HT1080 (cell line): ENCODE data around the gene SIGLEC12. TPM values are rescaled to one million over a fixed set of nuclear protein-coding genes. Genes with fewer than 3 reads are reported as not detected.

Experiments used
- DNase-seq: peaks from one replicate; pipeline ENCODE4 v3.0.0-alpha.2; 2015; ENCODE audit warnings: low read depth
- polyA plus RNA-seq, 2 experiments: library from polyadenylated mRNA; depleted of rRNA; stranded (reverse); fragments of >200 nt; gene quantifications; 2 replicates each; pipeline ENCODE4 v1.2.3, GENCODE V29; 2015
- total RNA-seq: library from RNA; depleted of rRNA; stranded (reverse); fragments of >200 nt; shearing (Covaris generic); gene quantifications from 2 replicates; pipeline ENCODE4 v1.2.3, GENCODE V29; 2014; rRNA removed

Gene SIGLEC12
- total RNA-seq = not detected in 2 replicates
- polyA plus RNA-seq (2015; cell fraction: cytosol; rRNA removed) = 0.06 TPM in 1 of 2 replicates, not detected in the other
- not detected in 2 replicates for polyA plus RNA-seq (2015; cell fraction: nucleus; rRNA removed)

DNA sequence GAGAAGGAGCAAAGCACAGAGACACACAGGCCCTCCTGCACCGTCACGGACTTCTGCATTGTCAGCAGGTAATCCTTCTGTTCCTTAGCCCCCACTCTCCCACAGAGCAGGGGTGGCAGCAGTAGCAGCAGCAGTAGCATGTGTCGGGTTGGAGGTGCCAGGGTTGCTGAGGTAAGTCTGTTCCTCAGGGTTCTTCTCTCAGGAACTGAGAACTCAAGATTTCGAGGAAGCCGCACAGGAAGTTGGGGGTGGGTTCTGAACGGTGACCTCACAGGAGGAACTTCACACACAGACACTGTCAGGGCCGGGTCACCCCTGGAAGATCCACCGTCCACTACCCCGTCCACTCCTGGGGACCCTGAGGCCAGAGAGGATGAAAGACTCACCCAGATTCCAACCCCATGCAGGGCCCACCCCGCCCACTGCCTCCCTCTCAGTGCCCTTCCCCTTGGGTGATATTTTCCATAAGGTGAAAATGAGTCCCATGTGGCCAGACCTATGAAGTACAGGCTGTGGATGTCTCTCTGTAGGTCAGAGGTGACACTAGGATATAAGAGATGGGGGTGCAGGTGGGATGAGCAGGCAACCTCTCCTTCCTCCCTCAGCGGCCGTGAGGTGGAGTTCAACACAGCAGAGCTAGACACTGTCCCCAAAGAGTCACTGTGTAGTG, at the start of gene SIGLEC12:
Gene SIGLEC12, minus strand, starts transcription at position 207 of the 670 bp plus-strand sequence. Its CDS starts 67 bp downstream, at position 140.
- no peak for DNase-seq

GRCh38 chr19:51550848-51551672, 49.5 kb upstream of the SIGLEC12 start:
- DNase-seq = no peak

DNA sequence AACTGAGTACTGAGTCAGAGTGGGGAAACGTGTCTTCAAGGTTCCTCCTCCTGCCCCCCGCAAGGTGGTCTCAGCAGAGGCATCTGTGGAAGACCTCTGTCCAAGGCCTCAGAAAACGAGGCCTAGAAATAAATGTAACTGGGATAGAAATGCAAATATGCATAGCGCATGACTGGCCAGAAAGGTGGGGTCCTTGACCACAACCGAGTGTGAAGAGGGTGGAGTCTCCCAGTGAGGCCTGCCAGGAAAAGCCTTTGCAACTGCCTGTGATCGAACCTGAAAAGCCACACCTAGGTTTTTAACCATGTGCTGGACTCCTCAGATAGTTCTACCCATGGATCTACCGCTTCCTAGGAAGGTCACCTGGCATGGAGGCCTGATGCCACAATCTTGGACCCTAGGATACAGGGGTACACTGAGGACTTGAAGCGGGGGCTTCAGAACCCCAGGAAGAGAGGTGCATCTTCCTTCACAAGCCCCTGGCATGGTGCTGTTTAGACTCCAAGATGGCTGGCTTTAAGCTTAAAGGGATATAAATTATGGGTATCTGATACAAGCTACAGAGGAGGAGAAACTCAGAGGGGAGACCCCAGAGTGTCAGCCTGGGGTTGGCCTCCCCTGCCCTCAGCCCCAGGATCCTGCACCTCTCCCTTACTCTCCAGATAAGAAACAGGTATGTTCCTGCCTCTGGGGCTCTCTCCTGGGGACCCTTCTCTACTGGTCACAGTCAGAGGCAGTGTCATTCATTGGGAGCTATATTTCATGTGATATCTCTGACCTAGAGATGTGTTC, 48.1 kb upstream of the SIGLEC12 start:
- no peak for DNase-seq

GRCh38 chr19:51548891-51549305, 47.3 kb upstream of the SIGLEC12 start:
- DNase-seq = no peak

- no peak for DNase-seq
These were observed 46.6 kb upstream of the SIGLEC12 start for GRCh38 chr19:51548213-51548651.

DNA sequence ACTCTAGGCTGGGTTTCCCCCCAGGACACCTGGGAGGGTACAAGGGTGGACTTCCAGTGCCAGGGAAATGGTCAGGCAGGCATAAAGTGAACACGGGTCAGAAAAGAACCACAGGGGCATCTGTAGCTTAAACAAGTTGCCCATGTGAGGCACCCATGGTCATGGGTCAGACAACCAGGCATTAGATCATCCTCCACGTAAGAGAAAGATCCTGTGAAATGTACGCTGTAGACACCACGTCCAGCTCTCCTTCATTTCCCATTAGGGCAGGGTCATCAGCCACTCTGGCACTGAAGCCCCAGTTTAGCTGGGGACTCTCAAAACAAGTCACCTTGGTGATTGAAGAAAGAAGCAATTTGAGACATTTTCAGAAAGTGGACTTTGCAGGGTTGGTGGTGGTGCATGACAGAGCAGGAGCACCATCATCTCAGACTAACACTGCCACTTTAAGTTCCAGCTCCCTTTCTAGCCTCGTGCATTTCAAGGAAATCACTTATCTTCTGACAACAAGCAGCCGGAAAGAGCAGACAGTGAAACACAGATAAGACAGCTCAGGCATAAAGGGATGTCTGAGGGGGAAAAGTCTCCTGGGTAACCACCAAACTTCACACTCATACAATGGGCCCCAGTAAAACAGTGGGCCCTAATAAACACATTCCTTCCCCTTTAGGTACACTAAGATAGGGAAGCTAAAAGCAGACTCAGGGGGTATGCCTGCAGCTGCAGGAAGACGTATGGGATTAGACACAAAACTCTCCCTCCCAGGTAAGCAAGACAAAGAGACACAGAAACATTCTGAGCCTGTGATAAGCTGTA, 46.0 kb upstream of the SIGLEC12 start:
- DNase-seq = no peak

DNA sequence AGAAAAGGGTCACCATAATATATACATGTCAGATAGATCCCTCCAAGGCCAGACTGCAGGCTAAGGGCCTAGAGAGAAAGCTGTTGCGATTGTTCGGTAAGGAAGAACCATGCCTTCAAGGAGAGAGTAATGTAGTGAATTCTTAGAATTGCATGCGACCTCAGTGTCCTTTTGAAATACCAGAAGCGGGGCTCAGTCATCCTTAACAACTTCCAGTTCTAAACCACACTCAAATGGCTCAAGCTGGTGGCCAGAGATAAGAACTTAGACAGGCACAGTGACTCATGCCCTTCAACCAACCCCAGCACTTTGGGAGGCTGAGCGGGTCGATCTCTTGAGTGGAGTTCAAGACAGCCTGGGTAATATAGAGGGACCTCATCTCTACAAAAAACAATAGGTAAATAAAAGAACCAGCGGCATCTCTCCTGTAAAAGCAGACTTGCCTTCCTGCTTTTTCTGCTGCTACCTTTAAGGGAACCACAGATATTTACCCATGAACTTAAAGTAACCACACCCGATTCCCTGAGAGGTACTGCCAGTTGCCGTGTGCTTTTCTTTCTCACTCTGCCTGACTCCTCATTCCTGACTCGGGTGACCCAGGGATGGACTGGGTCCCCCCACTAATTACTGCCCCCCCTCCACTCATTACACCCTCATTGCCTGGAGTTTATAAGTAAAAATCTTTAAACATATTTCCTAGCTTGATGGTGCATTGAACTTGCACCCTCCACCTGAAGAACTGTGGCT, 45.2 kb upstream of the SIGLEC12 start:
- peak; percentile 50 for DNase-seq

DNA sequence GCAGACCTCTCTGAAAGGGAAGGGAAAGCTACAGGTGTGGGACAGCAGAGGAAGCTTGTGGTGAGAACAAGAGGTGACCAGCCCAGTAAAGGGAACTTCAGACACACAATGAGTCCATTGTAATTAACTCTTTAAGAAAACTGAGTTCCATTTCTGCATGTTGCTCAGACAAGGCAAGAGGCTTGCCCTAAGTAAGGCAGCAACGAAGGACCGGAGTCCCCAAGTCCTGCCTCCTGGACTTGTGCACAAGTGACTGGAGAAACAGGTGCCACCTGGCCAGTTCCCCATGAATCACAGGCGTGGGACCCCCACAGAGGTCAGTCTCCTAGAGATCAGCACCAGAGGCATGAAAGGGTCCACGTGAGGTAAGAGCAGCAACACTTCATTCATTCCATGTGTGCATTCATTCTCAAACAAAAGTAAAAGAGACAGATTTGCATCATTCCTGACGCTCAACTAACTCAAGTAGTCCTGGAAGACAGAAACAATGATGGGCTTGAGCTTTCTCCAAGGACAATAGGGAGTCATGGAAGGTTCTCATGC, 44.6 kb upstream of the SIGLEC12 start:
- DNase-seq = no peak

GRCh38 chr19:51544038-51544437, 42.4 kb upstream of the SIGLEC12 start:
- DNase-seq = no peak

GRCh38 chr19:51542699-51543098, 41.1 kb upstream of the SIGLEC12 start:
- DNase-seq = no peak

DNA sequence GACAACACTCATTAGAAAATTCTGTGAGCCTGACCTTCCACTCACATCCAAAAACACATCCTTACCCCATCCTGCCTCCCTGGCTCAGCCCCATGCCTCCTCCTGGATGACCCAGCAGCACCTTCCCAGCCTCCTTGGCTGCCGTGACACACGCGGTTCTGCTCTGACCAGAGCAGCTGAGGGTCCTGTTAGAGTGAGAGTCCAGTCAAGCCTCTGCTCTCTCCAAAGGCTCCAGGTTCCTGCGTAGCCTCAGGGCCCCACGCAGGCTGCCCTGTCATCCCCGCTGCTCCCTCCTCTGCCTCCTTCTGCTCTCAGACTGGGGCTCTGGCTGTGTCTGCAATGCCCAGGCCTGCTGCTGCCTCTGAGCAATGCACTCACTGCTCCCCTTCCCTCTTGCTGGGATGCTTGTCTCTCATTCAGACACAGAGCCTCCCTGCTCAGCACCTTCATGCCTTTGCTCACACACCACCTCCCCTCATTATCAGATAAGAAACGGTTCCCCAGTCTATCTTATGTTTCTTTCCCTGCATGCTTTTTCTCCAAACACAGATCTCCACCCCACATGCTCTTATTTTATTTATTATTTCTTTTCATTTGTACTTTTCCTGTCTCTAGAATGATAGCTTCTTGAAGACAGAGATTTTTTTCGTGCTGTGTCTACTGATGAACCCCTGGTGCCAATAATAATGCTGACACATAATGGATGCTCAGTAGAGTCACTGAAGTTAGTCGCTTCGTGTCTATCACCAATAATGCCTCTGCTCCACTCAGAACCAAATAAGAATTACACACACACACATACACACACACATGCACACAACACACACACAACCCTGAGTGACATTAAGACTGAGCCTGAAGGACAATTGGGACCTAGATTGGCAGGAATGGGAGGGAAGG, 40.1 kb upstream of the SIGLEC12 start:
- DNase-seq = no peak

GRCh38 chr19:51539821-51540366, 38.3 kb upstream of the SIGLEC12 start:
- DNase-seq = no peak

DNA sequence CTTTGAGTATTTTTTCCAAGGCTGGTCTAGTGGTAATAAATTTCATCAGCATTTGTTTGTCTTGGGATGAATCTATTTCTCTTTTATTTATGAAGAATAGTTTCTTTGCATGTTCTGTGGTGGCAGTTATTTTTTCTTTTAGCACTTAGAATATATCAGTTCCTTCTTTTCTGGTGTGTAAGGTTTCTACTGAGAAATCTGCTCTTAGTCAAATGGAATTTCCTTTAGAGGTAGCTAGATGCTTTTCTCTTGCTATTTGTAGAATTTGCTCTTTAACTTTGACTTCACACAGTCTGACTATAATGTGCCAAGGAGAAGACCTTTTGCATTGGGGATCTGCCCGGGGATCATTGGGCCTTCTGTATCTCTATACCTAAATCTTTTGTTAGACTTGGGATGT, 33.9 kb upstream of the SIGLEC12 start:
- no peak for DNase-seq

DNA sequence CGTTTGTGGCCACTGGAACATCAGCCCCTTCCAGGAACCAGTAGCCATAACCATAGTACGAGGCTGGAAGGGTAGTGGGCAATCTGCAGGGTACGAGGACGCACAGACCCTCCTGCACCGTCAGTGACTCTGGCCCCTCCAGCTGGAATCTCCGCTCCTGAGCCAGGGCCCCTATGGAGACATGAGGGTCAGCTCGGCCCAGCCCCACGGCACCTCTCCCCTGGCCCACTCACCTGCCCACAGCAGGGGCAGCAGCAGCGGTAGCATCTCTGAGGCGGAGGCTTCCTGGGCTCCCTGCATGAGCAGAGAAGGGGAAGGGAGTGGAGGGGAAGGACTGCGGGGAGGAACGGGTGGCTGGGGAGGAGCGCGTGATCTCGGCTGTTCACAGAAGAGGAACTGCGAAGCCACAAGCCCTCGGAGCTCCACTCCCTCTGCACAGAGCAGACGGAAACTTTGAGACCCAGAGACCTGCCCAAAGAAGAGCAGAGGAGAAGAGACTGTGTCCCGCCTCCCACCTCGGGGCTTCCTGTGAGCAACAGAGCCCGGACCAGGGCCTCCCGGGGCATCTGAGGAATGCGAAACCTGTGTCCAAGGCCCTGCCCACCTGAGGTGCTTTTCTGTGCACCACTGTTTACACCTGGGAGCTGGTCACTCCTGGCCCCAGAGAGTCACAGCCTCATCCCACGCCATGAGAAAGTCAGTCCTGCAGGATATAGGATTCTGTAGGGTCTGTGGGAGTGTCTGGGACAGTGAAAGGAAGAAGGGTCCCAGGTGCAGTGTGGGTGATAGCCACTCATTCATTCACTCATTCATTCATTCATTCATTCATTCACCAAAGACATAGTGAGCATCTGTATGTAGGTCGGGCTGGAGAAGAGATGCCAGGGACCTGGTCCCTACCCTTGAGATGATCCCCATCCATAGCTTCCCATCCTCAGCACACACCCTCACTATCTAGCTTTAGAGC, 30.0 kb upstream of the SIGLEC12 start, which contains the start of gene SIGLEC6:
Gene SIGLEC6, minus strand, starts transcription at position 322 of the 967 bp plus-strand sequence. Its CDS starts 22 bp downstream, at position 300.
- no peak for DNase-seq

DNA sequence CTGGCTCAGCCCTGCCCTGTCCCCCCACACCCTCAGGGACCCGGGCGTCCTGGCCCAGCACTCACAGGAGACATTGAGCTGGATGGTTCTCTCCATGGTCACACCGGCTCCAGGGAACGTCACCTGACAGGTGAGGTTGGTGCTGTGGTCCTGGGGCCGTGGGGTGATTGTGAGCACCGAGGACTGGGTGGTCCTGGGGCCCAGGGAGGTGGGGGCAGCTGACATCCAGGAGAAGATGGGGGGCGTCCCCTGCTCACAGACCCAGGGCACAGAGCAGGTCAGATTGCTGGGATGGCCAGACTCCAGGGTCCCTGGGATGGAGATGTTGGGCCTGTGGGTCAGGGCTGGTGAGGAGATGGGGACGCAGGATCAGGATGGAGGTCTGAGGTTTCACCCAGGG, 29.0 kb upstream of the SIGLEC12 start:
- DNase-seq = no peak

DNA sequence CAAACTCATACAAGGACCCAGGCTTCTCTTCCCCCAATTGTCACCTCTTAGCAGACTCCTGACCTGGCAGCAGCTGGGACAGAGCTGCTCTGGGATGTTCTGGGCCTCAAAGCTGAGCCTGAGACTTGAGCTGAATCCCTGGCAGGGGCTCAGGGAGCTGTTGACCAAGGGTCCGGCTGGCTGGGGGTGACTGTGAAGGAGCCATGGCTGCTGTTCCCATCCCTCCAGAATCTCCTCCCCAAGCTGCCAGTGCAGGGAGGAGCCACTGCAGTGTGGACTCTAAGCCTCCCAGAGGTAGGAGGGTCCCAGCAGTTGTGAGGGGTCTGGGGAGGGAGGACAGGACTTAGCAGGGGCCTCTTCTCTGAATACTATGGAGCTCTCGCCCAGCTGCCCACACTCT, 27.7 kb upstream of the SIGLEC12 start:
- DNase-seq = no peak

- DNase-seq = no peak
These were observed 24.1 kb upstream of the SIGLEC12 start for GRCh38 chr19:51525651-51526050.
